H9 (cell line): ENCODE data around the gene EML1. TPM values are rescaled to one million over a fixed set of nuclear protein-coding genes. Genes with fewer than 3 reads are reported as not detected.

ENCODE experiments used
- DNase-seq: peaks from one replicate; pipeline ENCODE4 v3.0.0-alpha.2; 2017
- H2AFZ ChIP-seq: one replicate; pipeline ENCODE4 v1.6.1; 2013; ENCODE audit warnings: mild to moderate bottlenecking, low read length, control low read depth, moderate library complexity
- H2AK5ac ChIP-seq: 2 replicates; pipeline ENCODE4 v1.6.1; 2013; ENCODE audit warnings: low read length, control low read depth, mixed read lengths; ENCODE audit not compliant: insufficient read length
- H2BK120ac ChIP-seq: one replicate; pipeline ENCODE4 v1.6.1; 2013; ENCODE audit warnings: low read depth, mild to moderate bottlenecking, low read length, control low read depth, inconsistent platforms; ENCODE audit not compliant: poor library complexity, severe bottlenecking
- H2BK12ac ChIP-seq: 2 replicates; pipeline ENCODE4 v1.6.1; 2013; ENCODE audit warnings: low read length, control low read depth, mixed read lengths, low read depth; ENCODE audit not compliant: insufficient read length
- H2BK15ac ChIP-seq: 2 replicates; pipeline ENCODE4 v1.6.1; 2013; ENCODE audit warnings: low read depth, low read length, control low read depth
- H2BK20ac ChIP-seq: one replicate; pipeline ENCODE4 v1.6.1; 2013; ENCODE audit warnings: low read depth, mild to moderate bottlenecking, low read length, control low read depth, inconsistent platforms; ENCODE audit not compliant: poor library complexity, severe bottlenecking
- H2BK5ac ChIP-seq: 2 replicates; pipeline ENCODE4 v1.6.1; 2013; ENCODE audit warnings: low read length, control low read depth, mixed read lengths; ENCODE audit not compliant: insufficient read length
- H3K14ac ChIP-seq: 2 replicates; pipeline ENCODE4 v1.6.1; 2013; ENCODE audit warnings: low read length, control low read depth; ENCODE audit not compliant: insufficient read depth
- H3K18ac ChIP-seq: 2 replicates; pipeline ENCODE4 v1.6.1; 2013; ENCODE audit warnings: low read depth, mild to moderate bottlenecking, mixed read lengths, low read length, control low read depth; ENCODE audit not compliant: insufficient read length
- H3K23ac ChIP-seq: 2 replicates; pipeline ENCODE4 v1.6.1; 2013; ENCODE audit warnings: low read length, control low read depth, mixed read lengths, low read depth; ENCODE audit not compliant: insufficient read length
- H3K23me2 ChIP-seq: 2 replicates; pipeline ENCODE4 v1.6.1; 2013; ENCODE audit warnings: low read depth, mild to moderate bottlenecking, mixed read lengths, low read length, control low read depth; ENCODE audit not compliant: insufficient read length, poor library complexity, severe bottlenecking
- H3K27ac ChIP-seq: 2 replicates; pipeline ENCODE4 v1.5.1; 2013; ENCODE audit warnings: low read length, control low read depth, mixed read lengths, low read depth; ENCODE audit not compliant: insufficient read length
- H3K27me3 ChIP-seq: 2 replicates; pipeline ENCODE4 v1.6.1; 2013; ENCODE audit warnings: low read length, control low read depth, inconsistent platforms; ENCODE audit not compliant: insufficient read depth
- H3K4ac ChIP-seq: 2 replicates; pipeline ENCODE4 v1.6.1; 2013; ENCODE audit warnings: low read depth, mild to moderate bottlenecking, control low read depth, inconsistent platforms, low read length, moderate library complexity
- H3K4me1 ChIP-seq: 2 replicates; pipeline ENCODE4 v1.6.1; 2013; ENCODE audit warnings: low read length, control low read depth, inconsistent platforms; ENCODE audit not compliant: insufficient read depth
- H3K4me2 ChIP-seq: 2 replicates; pipeline ENCODE4 v1.6.1; 2013; ENCODE audit warnings: low read length, control low read depth, mixed read lengths; ENCODE audit not compliant: insufficient read length, insufficient read depth
- H3K56ac ChIP-seq: 2 replicates; pipeline ENCODE4 v1.6.1; 2013; ENCODE audit warnings: low read depth, mild to moderate bottlenecking, mixed read lengths, low read length, control low read depth; ENCODE audit not compliant: insufficient read length
- H3K79me1 ChIP-seq: 2 replicates; pipeline ENCODE4 v1.6.1; 2013; ENCODE audit warnings: low read depth, mild to moderate bottlenecking, moderate library complexity, low read length, control low read depth, inconsistent platforms; ENCODE audit not compliant: insufficient read depth, poor library complexity, severe bottlenecking
- H3K79me2 ChIP-seq: 2 replicates; pipeline ENCODE4 v1.6.1; 2013; ENCODE audit warnings: low read length, control low read depth, inconsistent platforms; ENCODE audit not compliant: insufficient read depth
- H3K9ac ChIP-seq: 2 replicates; pipeline ENCODE4 v1.6.1; 2013; ENCODE audit warnings: low read length, control low read depth, mixed read lengths; ENCODE audit not compliant: insufficient read length; ENCODE audit errors: extremely low read depth
- H3K9me3 ChIP-seq: one replicate; pipeline ENCODE4 v1.6.1; 2013; ENCODE audit warnings: low read depth, low read length, inconsistent platforms; ENCODE audit not compliant: control insufficient read depth
- H3T11ph ChIP-seq: one replicate; pipeline ENCODE4 v1.6.1; 2013; ENCODE audit warnings: mild to moderate bottlenecking, low read length, control low read depth, inconsistent platforms
- H4K20me1 ChIP-seq: one replicate; pipeline ENCODE4 v1.6.1; 2013; ENCODE audit not compliant: control insufficient read depth, insufficient read length, insufficient read depth
- H4K5ac ChIP-seq: 2 replicates; pipeline ENCODE4 v1.6.1; 2013; ENCODE audit warnings: low read depth, mild to moderate bottlenecking, mixed read lengths, low read length, control low read depth; ENCODE audit not compliant: insufficient read length
- H4K8ac ChIP-seq: replicated peaks from 2 replicates; pipeline ENCODE4 v1.6.1; 2013; ENCODE audit warnings: low read length, control low read depth, mixed read lengths, low read depth; ENCODE audit not compliant: insufficient read length
- H4K91ac ChIP-seq: 2 replicates; pipeline ENCODE4 v1.6.1; 2013; ENCODE audit warnings: low read depth, mild to moderate bottlenecking, moderate library complexity, mixed read lengths, low read length, control low read depth; ENCODE audit not compliant: insufficient read length
- H3K27ac Mint-ChIP-seq, 3 experiments: 2 replicates in 2 of 3; 3 replicates in 1 of 3; pipeline ENCODE4 v1.8.0; 2020 to 2021; ENCODE audit warnings: mixed read lengths in 3 of 3, mild to moderate bottlenecking in 1 of 3, moderate library complexity in 1 of 3
- H3K27me3 Mint-ChIP-seq: 2 replicates; pipeline ENCODE4 v1.8.0; 2021; ENCODE audit warnings: low read depth, mild to moderate bottlenecking, moderate library complexity, mixed read lengths
- H3K36me3 Mint-ChIP-seq, 3 experiments: 2 replicates in 2 of 3; 3 replicates in 1 of 3; pipeline ENCODE4 v1.8.0; 2020 to 2021; ENCODE audit warnings: low read depth in 3 of 3, mixed read lengths in 3 of 3; ENCODE audit not compliant: insufficient read depth in 1 of 3
- H3K4me1 Mint-ChIP-seq, 2 experiments: 2 replicates each; pipeline ENCODE4 v1.8.0; 2020; ENCODE audit warnings: mixed read lengths in 2 of 2
- H3K4me3 Mint-ChIP-seq, 2 experiments: 2 replicates in 1 of 2; 3 replicates in 1 of 2; pipeline ENCODE4 v1.8.0; 2020 to 2021; ENCODE audit warnings: mild to moderate bottlenecking in 2 of 2, mixed read lengths in 2 of 2, moderate library complexity in 1 of 2
- H3K9me3 Mint-ChIP-seq, 2 experiments: 2 replicates in 1 of 2; 3 replicates in 1 of 2; pipeline ENCODE4 v1.8.0; 2020; ENCODE audit warnings: mild to moderate bottlenecking in 2 of 2, mixed read lengths in 2 of 2, moderate library complexity in 1 of 2
- WGBS: extraction: QIAGEN DNeasy Blood & Tissue Kit; methylation state at CpG from one replicate; pipeline ENCODE4 v1.1.7; 2013; ENCODE audit warnings: missing lambda C conversion rate, low lambda C conversion rate, mixed read lengths; ENCODE audit not compliant: insufficient read length; ENCODE audit errors: extremely low coverage; 5-methylcytosine and 5-hydroxymethylcytosine counted together
- total RNA-seq: library from RNA; stranded (reverse); gene quantifications from 2 replicates; pipeline ENCODE4 v1.2.1, GENCODE V29; 2021
- TF ChIP-seq, protein P1 (sequence below): fragments of 200-600 bp; sonication (generic); conservative IDR thresholded peaks from 3 replicates; pipeline ENCODE4 v1.8.0; 2021; ENCODE audit warnings: antibody characterized with exemption, mild to moderate bottlenecking

The EML1 gene
- total RNA-seq, 1 experiment from 2014 or later: 16.7 TPM

GRCh38 chr14:99943620-99944019 lies 150.4 kb downstream of the EML1 start:
- H3K4me1 Mint-ChIP-seq: peaks cover 9 to 11% of the 10 kb centered on the region in 2 experiments
- no peak overlapping the region for H3K9ac ChIP-seq
- no peak overlapping the region for H3K4me3 Mint-ChIP-seq
- no peak overlapping the region for H4K8ac ChIP-seq
- H2AK5ac ChIP-seq: no peak overlapping the region
- no peaks in the 10 kb centered on the region for H4K20me1 ChIP-seq
- no peak overlapping the region for H3K27ac ChIP-seq
- no peak overlapping the region for H3K56ac ChIP-seq
- H3K4me1 ChIP-seq: no peaks in the 10 kb centered on the region
- WGBS: no CpG with 5 or more reads among the region's 9 CpGs
- H3K4ac ChIP-seq: no peak overlapping the region
- H3K79me2 ChIP-seq: no peaks in the 10 kb centered on the region
- no peaks in the 10 kb centered on the region for H3K9me3 Mint-ChIP-seq
- H3K27ac Mint-ChIP-seq: peak overlapping the region in 2 of 3 experiments; percentile 3 to 76; a peak in 1 of 7 replicates
- H2BK15ac ChIP-seq: no peak overlapping the region
- H3K27me3 Mint-ChIP-seq: peaks cover 12% of the 10 kb centered on the region
- H3K4me2 ChIP-seq: no peak overlapping the region
- H2BK120ac ChIP-seq: no peak overlapping the region
- H3K23ac ChIP-seq: no peak overlapping the region
- H3K27me3 ChIP-seq: no peaks in the 10 kb centered on the region
- no peak overlapping the region for H3K18ac ChIP-seq
- no peak overlapping the region for H2BK12ac ChIP-seq
- no peak overlapping the region for H4K5ac ChIP-seq
- H2AFZ ChIP-seq: no peak overlapping the region
- no peak overlapping the region for H3K14ac ChIP-seq
- TF ChIP-seq, protein P1, sequence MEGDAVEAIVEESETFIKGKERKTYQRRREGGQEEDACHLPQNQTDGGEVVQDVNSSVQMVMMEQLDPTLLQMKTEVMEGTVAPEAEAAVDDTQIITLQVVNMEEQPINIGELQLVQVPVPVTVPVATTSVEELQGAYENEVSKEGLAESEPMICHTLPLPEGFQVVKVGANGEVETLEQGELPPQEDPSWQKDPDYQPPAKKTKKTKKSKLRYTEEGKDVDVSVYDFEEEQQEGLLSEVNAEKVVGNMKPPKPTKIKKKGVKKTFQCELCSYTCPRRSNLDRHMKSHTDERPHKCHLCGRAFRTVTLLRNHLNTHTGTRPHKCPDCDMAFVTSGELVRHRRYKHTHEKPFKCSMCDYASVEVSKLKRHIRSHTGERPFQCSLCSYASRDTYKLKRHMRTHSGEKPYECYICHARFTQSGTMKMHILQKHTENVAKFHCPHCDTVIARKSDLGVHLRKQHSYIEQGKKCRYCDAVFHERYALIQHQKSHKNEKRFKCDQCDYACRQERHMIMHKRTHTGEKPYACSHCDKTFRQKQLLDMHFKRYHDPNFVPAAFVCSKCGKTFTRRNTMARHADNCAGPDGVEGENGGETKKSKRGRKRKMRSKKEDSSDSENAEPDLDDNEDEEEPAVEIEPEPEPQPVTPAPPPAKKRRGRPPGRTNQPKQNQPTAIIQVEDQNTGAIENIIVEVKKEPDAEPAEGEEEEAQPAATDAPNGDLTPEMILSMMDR: no peak
- no peaks in the 10 kb centered on the region for H3K9me3 ChIP-seq
- H3K79me1 ChIP-seq: no peaks in the 10 kb centered on the region
- DNase-seq: no peak
- H3K23me2 ChIP-seq: no peaks in the 10 kb centered on the region
- no peaks in the 10 kb centered on the region; a peak in 2 of 7 replicates for H3K36me3 Mint-ChIP-seq
- no peak overlapping the region for H4K91ac ChIP-seq
- H2BK20ac ChIP-seq: no peak overlapping the region
- H3T11ph ChIP-seq: no peak overlapping the region
- H2BK5ac ChIP-seq: no peak overlapping the region
